Spleen (tissue), 11 donors: ENCODE results near the gene CANT1. TPM values are rescaled to one million over a fixed set of nuclear protein-coding genes. Genes with fewer than 3 reads are reported as not detected.

ENCODE experiments used
- DNase-seq: peaks from one replicate; pipeline ENCODE4 v3.0.0-alpha.2; 2020
- H3K27ac ChIP-seq, 8 donors: fragments of 200-600 bp; sonication (generic) in 7 of 8; 1 replicate in 4 of 8; 2 replicates in 4 of 8; pipeline versions ENCODE4 v1.5.0 to v1.8.0; 2016 to 2021; ENCODE audit warnings: inconsistent platforms in 4 of 8, mild to moderate bottlenecking in 4 of 8, moderate library complexity in 1 of 8
- H3K27me3 ChIP-seq, 7 donors: fragments of 200-600 bp; sonication (generic) in 6 of 7; replicated peaks in 1 of 7; 1 replicate in 4 of 7; 2 replicates in 3 of 7; pipeline versions ENCODE4 v1.5.0 to v1.8.0; 2016 to 2021; ENCODE audit warnings: inconsistent platforms in 3 of 7, mild to moderate bottlenecking in 1 of 7
- H3K36me3 ChIP-seq, 6 donors: fragments of 200-600 bp; sonication (generic) in 5 of 6; 1 replicate in 4 of 6; 2 replicates in 2 of 6; pipeline versions ENCODE4 v1.5.0 to v1.8.0; 2016 to 2021; ENCODE audit warnings: inconsistent platforms in 2 of 6
- H3K4me1 ChIP-seq, 6 donors: fragments of 200-600 bp; sonication (generic) in 5 of 6; 1 replicate in 3 of 6; 2 replicates in 3 of 6; pipeline versions ENCODE4 v1.5.0 to v1.8.0; 2016 to 2021; ENCODE audit warnings: inconsistent platforms in 3 of 6
- H3K4me3 ChIP-seq, 8 donors: fragments of 200-600 bp; sonication (generic) in 7 of 8; 1 replicate in 4 of 8; 2 replicates in 4 of 8; pipeline versions ENCODE4 v1.5.0 to v1.8.0; 2016 to 2021; ENCODE audit warnings: inconsistent platforms in 4 of 8, mild to moderate bottlenecking in 4 of 8, moderate library complexity in 2 of 8
- H3K9me3 ChIP-seq, 8 donors: fragments of 200-600 bp; sonication (generic) in 7 of 8; 1 replicate in 4 of 8; 2 replicates in 4 of 8; pipeline versions ENCODE4 v1.5.0 to v1.8.0; 2016 to 2021; ENCODE audit warnings: inconsistent platforms in 4 of 8
- CTCF ChIP-seq, 11 experiments: fragments of 200-600 bp in 7 of 11; fragments of 450-650 bp in 4 of 11; sonication (generic) in 4 of 11; IDR thresholded peaks in 8 of 11; conservative IDR thresholded peaks in 3 of 11; 1 replicate in 7 of 11; 2 replicates in 4 of 11; pipeline versions ENCODE4 v1.4.0 to v1.8.0; 2016 to 2021; ENCODE audit warnings: antibody characterized with exemption in 11 of 11, inconsistent platforms in 4 of 11, mild to moderate bottlenecking in 1 of 11
- POLR2A ChIP-seq, 3 donors: fragments of 450-650 bp; IDR thresholded peaks; one replicate each; pipeline ENCODE4 v1.5.1; 2017; ENCODE audit warnings: antibody characterized with exemption in 3 of 3, mild to moderate bottlenecking in 1 of 3
- POLR2AphosphoS5 ChIP-seq, 3 donors: sonication (generic); formaldehyde crosslinking; IDR thresholded peaks; one replicate each; pipeline ENCODE4 v1.5.1; 2017; ENCODE audit warnings: antibody characterized with exemption in 3 of 3
- WGBS, 5 donors: extraction: QIAGEN DNeasy Blood & Tissue Kit in 3 of 5; methylation state at CpG; one replicate each; pipeline versions ENCODE4 v1.1.5 to v1.1.7; 2013 to 2018; 5-methylcytosine and 5-hydroxymethylcytosine counted together
- intact Hi-C: fragments of 100-400 bp; cut with DNase I; formaldehyde crosslinking; loops from one replicate; pipeline ENCODE4 v1.15.0; 2023; ENCODE audit warnings: low total_unique reads
- polyA plus RNA-seq, 3 donors: library from polyadenylated mRNA; stranded (reverse); fragments of 200-250 nt; gene quantifications; one replicate each; pipeline ENCODE4 v1.2.1, GENCODE V29; 2013
- total RNA-seq, 7 donors: library from RNA; depleted of rRNA in 3 of 7; stranded (reverse); fragments of >200 nt in 3 of 7; fragmentation: NEBNext Ultra II Directional in 4 of 7; extraction: Animal tissue kit (Norgen Biotek cat#: 25700) in 4 of 7; gene quantifications; one replicate each; pipeline versions ENCODE4 v1.1.0 to v1.2.1, GENCODE V29; 2016 to 2021
- donor health status: healthy with polysubstance abuse.
- donor health status: DM: no; HTN: no; CAD: no; lungs with moderate emphysema.
- donor health status: DM: no; HTN: no; CAD: no.
- donor health status: Bipolar disorder and iron deficiency.
- donor health status: healthy.
- donor health status: DM: no; HTN: no; CAD: no.
- donor health status: DM: yes; HTN: yes; CAD: no.

The CANT1 gene
- total and polyA plus RNA-seq, 10 donors, result 11.2 to 76.6 (median 50.2) TPM

GRCh38 chr17:79027925-79028491, 18.4 kb upstream of the CANT1 start:
- TF ChIP-seq CTCF (IDR thresholded peaks at IDR 0.05 in 8 of 11, conservative IDR thresholded peaks at IDR 0.05 in 3 of 11) (no peak), POLR2AphosphoS5 (IDR thresholded peaks at IDR 0.05) (no peak), POLR2A (IDR thresholded peaks at IDR 0.05) (no peak)
- Histone ChIP-seq H3K27ac (peak overlapping the region; percentile 48 to 87 (median 77)), H3K4me1 (peaks cover 0 to 57% (median 35%) of the 10 kb centered on the region in 6 donors), H3K36me3 (no peaks in the 10 kb centered on the region), H3K27me3 (peaks cover 0 to 84% (median 20%) of the 10 kb centered on the region in 7 donors), H3K4me3 (peak overlapping the region in 2 of 8 donors; percentile 4 to 79), H3K9me3 (no peaks in the 10 kb centered on the region)
- intact Hi-C loops, result no loop called here
- no peak for DNase-seq
- 51 to 54% (median 52%) methylated on average over 16 of the region's 16 CpGs for WGBS, 5 donors

GRCh38 chr17:79027274-79027924, 17.8 kb upstream of the CANT1 start:
- Histone ChIP-seq H3K27ac (peak overlapping the region; percentile 48 to 87 (median 77)), H3K4me3 (peak overlapping the region; percentile 4 to 79 (median 24)), H3K9me3 (no peaks in the 10 kb centered on the region), H3K36me3 (no peaks in the 10 kb centered on the region), H3K4me1 (peaks cover 0 to 62% (median 36%) of the 10 kb centered on the region in 6 donors), H3K27me3 (peaks cover 0 to 88% (median 20%) of the 10 kb centered on the region in 7 donors)
- 44 to 80% (median 66%) methylated on average over 9 to 10 of the region's 10 CpGs for WGBS, 5 donors
- peak; percentile 68 to 86 (median 86) for TF ChIP-seq POLR2AphosphoS5 (IDR thresholded peaks at IDR 0.05)
- TF ChIP-seq CTCF (IDR thresholded peaks at IDR 0.05 in 8 of 11, conservative IDR thresholded peaks at IDR 0.05 in 3 of 11), result no peak
- TF ChIP-seq POLR2A (IDR thresholded peaks at IDR 0.05), result peak in 1 of 3 donors; percentile 51
- intact Hi-C loops, result no loop called here
- peak; percentile 78 for DNase-seq

- WGBS, 5 donors, result 54 to 78% (median 67%) methylated on average over 14 to 16 of the region's 16 CpGs
- DNase-seq, result peak; percentile 76
- Histone ChIP-seq H3K4me1 (peaks cover 0 to 70% (median 40%) of the 10 kb centered on the region in 6 donors), H3K4me3 (peak overlapping the region; percentile 9 to 79 (median 40)), H3K27ac (peak overlapping the region in 7 of 8 donors; percentile 69 to 87 (median 79)), H3K36me3 (no peaks in the 10 kb centered on the region), H3K9me3 (no peaks in the 10 kb centered on the region), H3K27me3 (peaks cover 0 to 89% (median 20%) of the 10 kb centered on the region in 7 donors)
- TF ChIP-seq POLR2AphosphoS5 (IDR thresholded peaks at IDR 0.05) (peak; percentile 77 to 88 (median 82)), CTCF (IDR thresholded peaks at IDR 0.05 in 8 of 11, conservative IDR thresholded peaks at IDR 0.05 in 3 of 11) (no peak), POLR2A (IDR thresholded peaks at IDR 0.05) (peak in 2 of 3 donors; percentile 22 to 38)
- intact Hi-C loops, result no loop called here
Measured at GRCh38 chr17:79026376-79027273, 17.1 kb upstream of the CANT1 start.
